ENCODE results near the gene AGTRAP. TPM values are rescaled to one million over a fixed set of nuclear protein-coding genes. Genes with fewer than 3 reads are reported as not detected.

Gene AGTRAP
- total and polyA plus RNA-seq, 12 donors = 23.4 to 104 (median 45.1) TPM

DNA sequence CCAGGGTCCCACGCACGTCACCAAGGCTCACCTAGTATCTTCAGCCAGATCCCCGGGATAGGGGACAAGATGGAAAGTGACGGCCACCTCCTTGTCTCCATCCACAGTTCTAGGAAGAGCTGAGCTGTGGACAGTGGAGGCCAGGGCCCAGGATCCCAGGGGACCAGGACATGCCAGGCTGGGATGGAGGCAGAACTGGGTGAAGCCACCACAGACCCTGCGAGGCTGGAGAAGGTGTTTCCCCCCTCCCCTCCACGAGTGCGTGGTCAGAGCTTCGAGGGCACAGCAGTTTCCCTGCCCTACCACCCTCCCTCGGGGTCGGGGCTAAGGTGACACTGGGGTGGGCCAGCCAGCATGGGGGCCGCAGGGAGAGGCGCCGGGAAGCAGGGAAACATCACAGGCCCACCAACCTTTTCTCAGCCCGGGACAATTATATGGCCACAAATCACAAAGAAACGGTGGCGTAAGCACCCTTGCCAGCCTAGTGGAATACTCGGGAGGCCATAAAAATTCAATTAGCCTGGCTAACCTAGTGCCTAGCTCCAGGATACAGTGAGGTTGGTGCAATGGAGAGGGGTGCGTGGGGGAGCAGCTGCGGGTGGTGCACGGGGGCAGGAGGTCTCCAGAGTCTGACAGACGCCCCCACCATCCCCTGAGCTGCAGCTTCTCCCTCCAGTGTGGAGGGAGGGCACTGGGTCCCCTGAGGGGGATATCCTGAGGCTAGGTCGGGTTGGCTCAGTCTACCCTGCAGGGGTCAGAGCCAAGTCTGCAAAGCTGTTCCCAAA lies 31.1 kb upstream of the AGTRAP start:
- Histone ChIP-seq H3K36me3 (replicated peaks in 1 of 2) (no peaks in the 10 kb centered on the region), H3K27ac (no peak overlapping the region), H3K9me3 (replicated peaks in 1 of 3) (no peaks in the 10 kb centered on the region), H3K27me3 (peaks cover 5% of the 10 kb centered on the region), H3K4me3 (no peak overlapping the region), H3K4me1 (replicated peaks in 1 of 2) (peaks cover 0 to 7% of the 10 kb centered on the region in 2 donors)
- 68 to 79% (median 73%) methylated on average over 4 to 22 of the region's 22 CpGs for WGBS, 4 donors
- TF ChIP-seq CTCF (IDR thresholded peaks at IDR 0.05) (no peak), POLR2A (IDR thresholded peaks at IDR 0.05) (no peak)
- DNase-seq = no peak
- intact Hi-C loops (cut with DNase I) = no loop called here

- Histone ChIP-seq H3K9me3 (replicated peaks in 1 of 3) (no peaks in the 10 kb centered on the region), H3K27ac (no peak overlapping the region), H3K4me3 (no peak overlapping the region), H3K4me1 (replicated peaks in 1 of 2) (peaks cover 0 to 7% of the 10 kb centered on the region in 2 donors), H3K36me3 (replicated peaks in 1 of 2) (no peaks in the 10 kb centered on the region), H3K27me3 (peaks cover 5% of the 10 kb centered on the region)
- TF ChIP-seq POLR2A (IDR thresholded peaks at IDR 0.05) = no peak
- no peak for TF ChIP-seq CTCF (IDR thresholded peaks at IDR 0.05)
- no peak for DNase-seq
- 81 to 86% (median 81%) methylated on average over 9 of the region's 9 CpGs for WGBS, 4 donors
- intact Hi-C loops (cut with DNase I) = no loop called here
Observed at GRCh38 chr1:11705596-11705995, 30.3 kb upstream of the AGTRAP start.

DNA sequence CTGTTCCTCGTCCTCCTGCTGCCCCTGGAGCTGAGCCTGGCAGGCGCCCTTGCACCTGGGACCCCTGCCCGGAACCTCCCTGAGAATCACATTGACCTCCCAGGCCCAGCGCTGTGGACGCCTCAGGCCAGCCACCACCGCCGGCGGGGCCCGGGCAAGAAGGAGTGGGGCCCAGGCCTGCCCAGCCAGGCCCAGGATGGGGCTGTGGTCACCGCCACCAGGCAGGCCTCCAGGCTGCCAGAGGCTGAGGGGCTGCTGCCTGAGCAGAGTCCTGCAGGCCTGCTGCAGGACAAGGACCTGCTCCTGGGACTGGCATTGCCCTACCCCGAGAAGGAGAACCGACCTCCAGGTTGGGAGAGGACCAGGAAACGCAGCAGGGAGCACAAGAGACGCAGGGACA lies 29.6 kb upstream of the AGTRAP start:
- Histone ChIP-seq H3K4me3 (no peak overlapping the region), H3K27ac (no peak overlapping the region), H3K4me1 (replicated peaks in 1 of 2) (peaks cover 0 to 5% of the 10 kb centered on the region in 2 donors), H3K9me3 (replicated peaks in 1 of 3) (no peaks in the 10 kb centered on the region), H3K27me3 (no peaks in the 10 kb centered on the region), H3K36me3 (replicated peaks in 1 of 2) (no peaks in the 10 kb centered on the region)
- WGBS, 4 donors = 71 to 95% (median 90%) methylated on average over 4 to 14 of the region's 14 CpGs
- DNase-seq = no peak
- intact Hi-C loops (cut with DNase I) = no loop called here
- no peak for TF ChIP-seq CTCF (IDR thresholded peaks at IDR 0.05)
- TF ChIP-seq POLR2A (IDR thresholded peaks at IDR 0.05) = no peak

- peak; percentile 54 to 83 (median 76) for DNase-seq
- 42 to 53% (median 50%) methylated on average over 10 to 17 of the region's 17 CpGs for WGBS, 4 donors
- Histone ChIP-seq H3K27me3 (peaks cover 4% of the 10 kb centered on the region), H3K27ac (no peak overlapping the region), H3K36me3 (replicated peaks in 1 of 2) (no peaks in the 10 kb centered on the region), H3K9me3 (replicated peaks in 1 of 3) (no peaks in the 10 kb centered on the region), H3K4me1 (replicated peaks in 1 of 2) (no peaks in the 10 kb centered on the region), H3K4me3 (no peak overlapping the region)
- intact Hi-C loops (cut with DNase I) = no loop called here
- TF ChIP-seq POLR2A (IDR thresholded peaks at IDR 0.05) (no peak), CTCF (IDR thresholded peaks at IDR 0.05) (no peak)
Observed at GRCh38 chr1:11707621-11708276, 28.2 kb upstream of the AGTRAP start.

All from adrenal gland (tissue), 12 donors.